CD4-positive, alpha-beta T cell (primary cell): Measurements from ENCODE around the gene C17orf78. TPM values are rescaled to one million over a fixed set of nuclear protein-coding genes. Genes with fewer than 3 reads are reported as not detected.

ENCODE experiments used
- ATAC-seq: fragments of 200-7000 bp; cut with Tn5 transposase; one replicate; pipeline ENCODE4 v1.10.0; 2022; ENCODE audit warnings: mild to moderate bottlenecking; ENCODE audit not compliant: poor library complexity
- CTCF ChIA-PET: fragments of 350-600 bp; sonication (Branson Sonifier 250); formaldehyde crosslinking; loops from one replicate; lab custom pipeline; 2021; ENCODE audit warnings: antibody characterized with exemption, inconsistent platforms; lab: Charles Lee
- POLR2A ChIA-PET: fragments of 350-600 bp; sonication (Branson Sonifier 250); formaldehyde crosslinking; loops from one replicate; lab custom pipeline; 2021; ENCODE audit warnings: antibody characterized with exemption, inconsistent platforms; lab: Charles Lee
- DNase-seq, 14 experiments: peaks; one replicate each; pipeline ENCODE4 v3.0.0-alpha.2; 2013 to 2020; ENCODE audit warnings: mixed read lengths in 2 of 14
- H3K27ac ChIP-seq, 2 donors: one replicate each; pipeline versions ENCODE4 v1.5.1 to v1.7.0; 2013; ENCODE audit warnings: low read length in 2 of 2, low read depth in 1 of 2, mild to moderate bottlenecking in 1 of 2
- H3K27me3 ChIP-seq, 2 experiments: 1 replicate in 1 of 2; 2 replicates in 1 of 2; pipeline versions ENCODE4 v1.6.1 to v1.7.0; 2013; ENCODE audit warnings: low read length in 2 of 2, control low read depth in 1 of 2, mild to moderate bottlenecking in 1 of 2, moderate library complexity in 1 of 2; ENCODE audit not compliant: insufficient read depth in 2 of 2, control insufficient read depth in 1 of 2
- H3K36me3 ChIP-seq: one replicate; pipeline ENCODE4 v1.6.1; 2013; ENCODE audit warnings: low read length, control low read depth; ENCODE audit not compliant: insufficient read depth
- H3K4me1 ChIP-seq: one replicate; pipeline ENCODE4 v1.6.1; 2013; ENCODE audit warnings: low read length, control low read depth; ENCODE audit not compliant: insufficient read depth
- H3K4me3 ChIP-seq: one replicate; pipeline ENCODE4 v1.5.1; 2013; ENCODE audit warnings: mild to moderate bottlenecking, low read length, moderate library complexity
- H3K9me3 ChIP-seq, 2 experiments: 1 replicate in 1 of 2; 2 replicates in 1 of 2; pipeline versions ENCODE4 v1.6.1 to v1.7.0; 2013; ENCODE audit warnings: low read length in 2 of 2, mild to moderate bottlenecking in 2 of 2, control low read depth in 1 of 2, moderate library complexity in 1 of 2; ENCODE audit not compliant: control insufficient read depth in 1 of 2, insufficient read depth in 1 of 2
- H3K27ac Mint-ChIP-seq: one replicate; pipeline ENCODE4 v1.8.0; 2020; ENCODE audit warnings: mixed read lengths
- H3K27me3 Mint-ChIP-seq: one replicate; pipeline ENCODE4 v1.8.0; 2021; ENCODE audit warnings: mixed read lengths
- H3K36me3 Mint-ChIP-seq: one replicate; pipeline ENCODE4 v1.8.0; 2021; ENCODE audit warnings: low read depth, mixed read lengths
- H3K4me1 Mint-ChIP-seq: one replicate; pipeline ENCODE4 v1.8.0; 2021; ENCODE audit warnings: low read depth, mixed read lengths
- H3K4me3 Mint-ChIP-seq: one replicate; pipeline ENCODE4 v1.8.0; 2020; ENCODE audit warnings: mild to moderate bottlenecking, mixed read lengths
- H3K9me3 Mint-ChIP-seq: one replicate; pipeline ENCODE4 v1.8.0; 2020; ENCODE audit warnings: mixed read lengths
- intact Hi-C, 2 experiments: fragments of 100-400 bp; cut with DNase I in 1 of 2; cut with micrococcal nuclease in 1 of 2; formaldehyde crosslinking; loops; one replicate each; pipeline versions ENCODE4 v1.15.1 to v1.9.0; 2023 to 2025; cut with DNase I, micrococcal nuclease
- total RNA-seq, 174 experiments: library from RNA in 2 of 174; stranded (reverse) in 2 of 174; gene quantifications; one replicate each; pipeline ENCODE4 v1.2.3 and lab custom pipeline; 2021 to 2026
- TF ChIP-seq, protein P1 (sequence below): fragments of 200-600 bp; IDR thresholded peaks from one replicate; pipeline ENCODE4 v1.8.0; 2022; ENCODE audit warnings: antibody characterized with exemption, mild to moderate bottlenecking

Gene C17orf78
- total RNA-seq, 2 experiments from 2014 or later, result not detected

DNA sequence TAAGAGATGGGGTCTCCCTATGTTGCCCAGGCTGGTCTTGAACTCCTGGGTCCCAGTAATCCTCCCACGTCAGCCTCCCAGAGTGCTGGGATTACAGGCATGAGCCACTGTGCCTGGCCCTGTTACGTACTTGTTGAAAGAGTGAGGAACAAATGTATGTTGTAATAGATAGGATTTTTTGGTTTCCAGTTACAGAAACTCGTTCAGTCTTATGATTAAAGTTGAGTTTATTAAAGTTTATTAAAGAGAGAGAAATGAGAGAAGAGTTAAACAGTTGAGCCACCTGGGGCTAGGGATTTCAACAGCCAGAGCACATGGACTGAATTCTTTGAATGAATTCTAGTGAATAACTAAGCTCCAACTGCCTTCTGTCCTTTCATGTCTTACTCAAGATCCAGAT, 34.6 kb downstream of the C17orf78 start:
- intact Hi-C loops, result loop anchor here in 1 of 2 experiments (10.0 kb wide), 1 partner anchor 194 kb away; the partner anchor contains the start of gene SYNRG
- no peak for ATAC-seq
- ChIA-PET POLR2A (no interaction called here), CTCF (interaction anchor here (1.0 to 1.3 kb wide), 2 partner anchors 13 to 37 kb away, joined by 3 to 5 read pairs; no protein-coding TSS in a partner anchor)
- H3K4me1 Mint-ChIP-seq, result peaks cover 32% of the 10 kb centered on the region
- TF ChIP-seq, protein P1, sequence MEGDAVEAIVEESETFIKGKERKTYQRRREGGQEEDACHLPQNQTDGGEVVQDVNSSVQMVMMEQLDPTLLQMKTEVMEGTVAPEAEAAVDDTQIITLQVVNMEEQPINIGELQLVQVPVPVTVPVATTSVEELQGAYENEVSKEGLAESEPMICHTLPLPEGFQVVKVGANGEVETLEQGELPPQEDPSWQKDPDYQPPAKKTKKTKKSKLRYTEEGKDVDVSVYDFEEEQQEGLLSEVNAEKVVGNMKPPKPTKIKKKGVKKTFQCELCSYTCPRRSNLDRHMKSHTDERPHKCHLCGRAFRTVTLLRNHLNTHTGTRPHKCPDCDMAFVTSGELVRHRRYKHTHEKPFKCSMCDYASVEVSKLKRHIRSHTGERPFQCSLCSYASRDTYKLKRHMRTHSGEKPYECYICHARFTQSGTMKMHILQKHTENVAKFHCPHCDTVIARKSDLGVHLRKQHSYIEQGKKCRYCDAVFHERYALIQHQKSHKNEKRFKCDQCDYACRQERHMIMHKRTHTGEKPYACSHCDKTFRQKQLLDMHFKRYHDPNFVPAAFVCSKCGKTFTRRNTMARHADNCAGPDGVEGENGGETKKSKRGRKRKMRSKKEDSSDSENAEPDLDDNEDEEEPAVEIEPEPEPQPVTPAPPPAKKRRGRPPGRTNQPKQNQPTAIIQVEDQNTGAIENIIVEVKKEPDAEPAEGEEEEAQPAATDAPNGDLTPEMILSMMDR, result no peak
- H3K27ac ChIP-seq, result no peak overlapping the region
- peaks cover 62% of the 10 kb centered on the region for H3K36me3 Mint-ChIP-seq
- no peak overlapping the region for H3K27ac Mint-ChIP-seq
- H3K9me3 ChIP-seq, result no peaks in the 10 kb centered on the region
- H3K27me3 Mint-ChIP-seq, result no peaks in the 10 kb centered on the region
- peaks cover 36% of the 10 kb centered on the region for H3K36me3 ChIP-seq
- no peaks in the 10 kb centered on the region for H3K9me3 Mint-ChIP-seq
- no peak overlapping the region for H3K4me3 ChIP-seq
- peaks cover 27% of the 10 kb centered on the region for H3K4me1 ChIP-seq
- H3K27me3 ChIP-seq, result no peaks in the 10 kb centered on the region
- DNase-seq, result no peak
- peak overlapping the region; percentile 34 for H3K4me3 Mint-ChIP-seq

DNA sequence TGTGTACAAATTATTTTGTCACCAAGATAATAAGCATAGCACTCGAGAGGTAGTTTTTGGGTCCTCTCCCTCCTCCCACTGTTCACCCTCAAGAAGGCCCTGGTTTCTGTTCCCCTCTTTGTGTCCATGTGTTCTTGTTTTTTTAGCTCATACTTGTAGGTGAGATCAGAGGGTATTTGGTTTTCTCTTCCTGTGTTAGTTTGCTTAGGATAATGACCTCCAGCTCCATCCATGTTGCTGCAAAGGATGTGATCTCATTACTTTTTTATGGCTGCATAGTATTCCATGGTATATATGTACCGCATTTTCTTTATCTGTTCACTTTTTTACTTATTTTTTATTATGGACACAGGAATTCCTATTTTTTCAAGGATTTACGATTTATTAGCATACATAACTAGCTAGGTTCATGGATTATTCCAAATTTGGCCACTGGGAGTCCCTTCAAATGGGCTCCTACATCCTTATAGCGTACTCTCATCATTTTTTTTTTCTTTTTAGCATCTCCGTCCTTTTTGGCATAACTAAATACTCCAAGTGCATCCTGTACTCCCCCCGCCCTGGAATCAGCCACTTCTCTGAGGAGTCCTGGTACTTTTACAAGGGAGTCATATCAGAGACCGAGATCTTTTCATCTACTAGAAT, 38.2 kb downstream of the C17orf78 start:
- Mint-ChIP-seq H3K27me3 (no peaks in the 10 kb centered on the region), H3K9me3 (no peaks in the 10 kb centered on the region), H3K4me3 (peak overlapping the region; percentile 16), H3K4me1 (peaks cover 11% of the 10 kb centered on the region), H3K27ac (no peak overlapping the region), H3K36me3 (peaks cover 72% of the 10 kb centered on the region)
- ChIA-PET CTCF (interaction anchor here (1.2 kb wide), 1 partner anchor 22 kb away, joined by 3 read pairs; no protein-coding TSS in a partner anchor), POLR2A (interaction anchor here (0.6 kb wide), 1 partner anchor 196 kb away, joined by 5 read pairs; no protein-coding TSS in a partner anchor)
- TF ChIP-seq, protein P1, result no peak
- no peak overlapping the region for H3K27ac ChIP-seq
- H3K36me3 ChIP-seq, result peaks cover 45% of the 10 kb centered on the region
- intact Hi-C loops, result loop anchor here in 1 of 2 experiments (2.0 to 10.0 kb wide), 2 partner anchors 73 to 191 kb away; partner anchors contain the start of gene SYNRG
- DNase-seq (no peak), ATAC-seq (no peak)
- H3K9me3 ChIP-seq, result no peaks in the 10 kb centered on the region
- H3K4me3 ChIP-seq, result no peak overlapping the region
- H3K4me1 ChIP-seq, result peaks cover 1% of the 10 kb centered on the region
- no peaks in the 10 kb centered on the region for H3K27me3 ChIP-seq

DNA sequence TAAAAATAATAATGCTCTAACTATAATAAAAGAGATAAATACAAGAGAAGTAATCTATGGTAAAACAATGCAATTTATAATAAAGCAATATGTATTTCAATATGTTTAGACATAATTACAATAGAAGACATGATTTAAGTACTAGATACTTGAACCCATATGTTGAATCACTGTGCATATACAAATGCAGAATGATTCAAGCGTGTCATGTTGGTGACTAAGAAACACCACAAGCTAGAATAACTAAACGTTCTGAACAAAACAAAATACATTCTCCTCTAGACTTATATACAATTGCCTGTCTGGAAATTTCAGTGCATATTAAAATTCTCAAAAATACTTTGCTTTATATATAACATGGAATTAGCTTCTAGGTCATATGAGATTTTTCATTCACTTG, 42.1 kb downstream of the C17orf78 start:
- Histone ChIP-seq H3K9me3 (no peaks in the 10 kb centered on the region), H3K36me3 (peaks cover 43% of the 10 kb centered on the region), H3K27me3 (no peaks in the 10 kb centered on the region), H3K4me3 (no peak overlapping the region), H3K27ac (no peak overlapping the region), H3K4me1 (no peaks in the 10 kb centered on the region)
- peaks cover 6% of the 10 kb centered on the region for H3K4me1 Mint-ChIP-seq
- ChIA-PET POLR2A (no interaction called here), CTCF (interaction anchor here (0.6 kb wide), 1 partner anchor 67 kb away, joined by 3 read pairs; no protein-coding TSS in a partner anchor)
- ATAC-seq (no peak), DNase-seq (no peak)
- H3K27ac Mint-ChIP-seq, result no peak overlapping the region
- intact Hi-C loops, result loop anchor here in 1 of 2 experiments (10.0 kb wide), 1 partner anchor 187 kb away; the partner anchor contains the start of gene SYNRG
- no peaks in the 10 kb centered on the region for H3K27me3 Mint-ChIP-seq
- peaks cover 62% of the 10 kb centered on the region for H3K36me3 Mint-ChIP-seq
- no peaks in the 10 kb centered on the region for H3K9me3 Mint-ChIP-seq
- TF ChIP-seq, protein P1, result no peak
- H3K4me3 Mint-ChIP-seq, result no peak overlapping the region
